PC-3 (cell line): ENCODE results near the gene PPP2R5E. TPM values are rescaled to one million over a fixed set of nuclear protein-coding genes. Genes with fewer than 3 reads are reported as not detected.

Experiments
- ATAC-seq: fragments of 200-7000 bp; cut with Tn5 transposase; 2 replicates; pipeline ENCODE4 v1.9.1; 2020; ENCODE audit warnings: mild to moderate bottlenecking, moderate library complexity
- BruUV-seq: library from RNA; stranded (reverse); fragments of 400-500 nt; replicated peaks from 2 replicates; lab custom pipeline; 2021; lab: Mats Ljungman, UMichigan
- CTCF ChIA-PET: fragments of 300-600 bp; sonication (Branson Sonifier 250); formaldehyde crosslinking; loops from one replicate; lab custom pipeline; 2022; ENCODE audit warnings: antibody characterized with exemption; lab: Charles Lee
- POLR2A ChIA-PET: fragments of 300-600 bp; sonication (Branson Sonifier 250); formaldehyde crosslinking; loops from one replicate; lab custom pipeline; 2022; ENCODE audit warnings: antibody characterized with exemption; ENCODE audit not compliant: unreplicated experiment; lab: Charles Lee
- DNase-seq: peaks from one replicate; pipeline ENCODE4 v3.0.0-alpha.2; 2015
- H2AFZ ChIP-seq: fragments of 300-600 bp; sonication (generic); 2 replicates; pipeline ENCODE4 v1.6.0; 2016; ENCODE audit warnings: antibody characterized with exemption, low read length
- H3F3A ChIP-seq: fragments of 300-600 bp; sonication (generic); one replicate; pipeline ENCODE4 v1.6.0; 2017; ENCODE audit warnings: antibody characterized with exemption, low read length, control low read depth, mild to moderate bottlenecking; ENCODE audit not compliant: unreplicated experiment
- H3K27ac ChIP-seq: fragments of 300-600 bp; sonication (generic); 2 replicates; pipeline ENCODE4 v1.5.1; 2016; ENCODE audit warnings: mild to moderate bottlenecking, low read length
- H3K27me3 ChIP-seq: fragments of 300-600 bp; sonication (generic); 2 replicates; pipeline ENCODE4 v1.6.1; 2016; ENCODE audit warnings: low read length, mixed read lengths
- H3K36me3 ChIP-seq: fragments of 300-600 bp; sonication (generic); 2 replicates; pipeline ENCODE4 v1.6.1; 2016; ENCODE audit warnings: low read depth, mixed run types, low read length, mixed read lengths
- H3K4me1 ChIP-seq: fragments of 300-600 bp; sonication (generic); 2 replicates; pipeline ENCODE4 v1.5.1; 2016; ENCODE audit warnings: low read length; ENCODE audit not compliant: insufficient read depth
- H3K4me2 ChIP-seq: fragments of 300-600 bp; sonication (generic); 2 replicates; pipeline ENCODE4 v1.6.0; 2016; ENCODE audit warnings: low read length
- H3K4me3 ChIP-seq: fragments of 300-600 bp; sonication (generic); 2 replicates; pipeline ENCODE4 v1.5.1; 2016; ENCODE audit warnings: mild to moderate bottlenecking, low read length, mixed read lengths
- H3K79me2 ChIP-seq: fragments of 300-600 bp; sonication (generic); 2 replicates; pipeline ENCODE4 v1.6.1; 2017; ENCODE audit warnings: low read length, mixed read lengths
- H3K9ac ChIP-seq: fragments of 300-600 bp; sonication (generic); 2 replicates; pipeline ENCODE4 v1.6.0; 2016; ENCODE audit warnings: mild to moderate bottlenecking, low read length
- H3K9me2 ChIP-seq: fragments of 300-600 bp; sonication (generic); replicated peaks from 2 replicates; pipeline ENCODE4 v1.6.1; 2016; ENCODE audit warnings: mixed run types, low read length, mixed read lengths
- H3K9me3 ChIP-seq: fragments of 300-600 bp; sonication (generic); 2 replicates; pipeline ENCODE4 v1.6.1; 2016; ENCODE audit warnings: low read length, mixed read lengths
- H4K20me1 ChIP-seq: fragments of 300-600 bp; sonication (generic); 2 replicates; pipeline ENCODE4 v1.6.1; 2016; ENCODE audit warnings: low read length, mixed read lengths
- EZH2 ChIP-seq: fragments of 300-600 bp; sonication (generic); IDR thresholded peaks from one replicate; pipeline ENCODE4 v1.6.1; 2017; ENCODE audit warnings: antibody characterized with exemption, mild to moderate bottlenecking, low read length; ENCODE audit not compliant: unreplicated experiment
- EZH2phosphoT487 ChIP-seq: fragments of 300-600 bp; sonication (generic); IDR thresholded peaks from 2 replicates; pipeline ENCODE4 v1.6.1; 2018; ENCODE audit warnings: mild to moderate bottlenecking, antibody characterized with exemption, low read length, borderline replicate concordance
- intact Hi-C: fragments of 100-400 bp; cut with micrococcal nuclease; formaldehyde crosslinking; loops from 2 replicates; pipeline ENCODE4 v1.9.0; 2023
- total RNA-seq: library from RNA; depleted of rRNA; stranded (reverse); fragments of >200 nt; gene quantifications from 2 replicates; pipeline ENCODE4 v1.2.3, GENCODE V29; 2014
- TF ChIP-seq, protein P1 (sequence below): fragments of 300-600 bp; sonication (generic); conservative IDR thresholded peaks from 2 replicates; pipeline ENCODE4 v1.5.1; 2017; ENCODE audit warnings: antibody characterized with exemption, low read depth, mild to moderate bottlenecking, low read length

Gene PPP2R5E
- total RNA-seq, 1 experiment from 2014 or later, result 17.2 TPM

DNA sequence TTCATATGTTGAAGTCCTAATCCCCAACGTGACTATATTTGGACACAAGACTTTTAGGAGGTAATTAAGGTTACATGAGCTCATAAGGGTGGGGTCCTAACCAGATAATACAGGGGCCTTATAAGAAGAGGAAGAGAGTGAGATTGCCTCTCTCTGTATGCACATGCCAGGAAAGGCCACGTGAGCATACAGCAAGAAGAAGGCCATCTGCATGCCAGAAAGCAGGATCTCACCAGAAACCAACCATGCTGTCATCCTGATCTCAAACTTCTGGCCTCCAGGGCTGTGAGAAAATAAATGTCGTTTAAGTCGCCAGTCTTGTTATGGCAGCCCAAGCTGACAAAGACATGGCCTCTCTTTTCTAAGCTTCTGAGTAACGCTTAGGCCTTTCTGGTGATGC is 155.5 kb downstream of the PPP2R5E start:
- H3F3A ChIP-seq, result no peaks in the 10 kb centered on the region
- no peaks in the 10 kb centered on the region for H3K9me3 ChIP-seq
- no peaks in the 10 kb centered on the region for H3K27me3 ChIP-seq
- H3K4me3 ChIP-seq, result no peak overlapping the region
- H3K4me1 ChIP-seq, result no peaks in the 10 kb centered on the region
- H3K79me2 ChIP-seq, result no peaks in the 10 kb centered on the region
- H3K36me3 ChIP-seq, result peaks cover 22% of the 10 kb centered on the region; the same call in 1 of the 2 replicates
- no peak overlapping the region for H2AFZ ChIP-seq
- no TSS peak for BruUV-seq
- no peaks in the 10 kb centered on the region for H3K9me2 ChIP-seq
- no peak for DNase-seq
- POLR2A ChIA-PET, result interaction anchor here (0.6 kb wide), 1 partner anchor 255 kb away, joined by 4 read pairs; no protein-coding TSS in a partner anchor
- H3K27ac ChIP-seq, result no peak overlapping the region
- no peak overlapping the region for H3K9ac ChIP-seq
- no peak for ATAC-seq
- intact Hi-C loops, result no loop called here
- CTCF ChIA-PET, result no interaction called here
- TF ChIP-seq EZH2 (no peak), EZH2phosphoT487 (no peak)
- TF ChIP-seq, protein P1, sequence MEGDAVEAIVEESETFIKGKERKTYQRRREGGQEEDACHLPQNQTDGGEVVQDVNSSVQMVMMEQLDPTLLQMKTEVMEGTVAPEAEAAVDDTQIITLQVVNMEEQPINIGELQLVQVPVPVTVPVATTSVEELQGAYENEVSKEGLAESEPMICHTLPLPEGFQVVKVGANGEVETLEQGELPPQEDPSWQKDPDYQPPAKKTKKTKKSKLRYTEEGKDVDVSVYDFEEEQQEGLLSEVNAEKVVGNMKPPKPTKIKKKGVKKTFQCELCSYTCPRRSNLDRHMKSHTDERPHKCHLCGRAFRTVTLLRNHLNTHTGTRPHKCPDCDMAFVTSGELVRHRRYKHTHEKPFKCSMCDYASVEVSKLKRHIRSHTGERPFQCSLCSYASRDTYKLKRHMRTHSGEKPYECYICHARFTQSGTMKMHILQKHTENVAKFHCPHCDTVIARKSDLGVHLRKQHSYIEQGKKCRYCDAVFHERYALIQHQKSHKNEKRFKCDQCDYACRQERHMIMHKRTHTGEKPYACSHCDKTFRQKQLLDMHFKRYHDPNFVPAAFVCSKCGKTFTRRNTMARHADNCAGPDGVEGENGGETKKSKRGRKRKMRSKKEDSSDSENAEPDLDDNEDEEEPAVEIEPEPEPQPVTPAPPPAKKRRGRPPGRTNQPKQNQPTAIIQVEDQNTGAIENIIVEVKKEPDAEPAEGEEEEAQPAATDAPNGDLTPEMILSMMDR, result no peak
- no peaks in the 10 kb centered on the region for H4K20me1 ChIP-seq
- H3K4me2 ChIP-seq, result no peak overlapping the region

DNA sequence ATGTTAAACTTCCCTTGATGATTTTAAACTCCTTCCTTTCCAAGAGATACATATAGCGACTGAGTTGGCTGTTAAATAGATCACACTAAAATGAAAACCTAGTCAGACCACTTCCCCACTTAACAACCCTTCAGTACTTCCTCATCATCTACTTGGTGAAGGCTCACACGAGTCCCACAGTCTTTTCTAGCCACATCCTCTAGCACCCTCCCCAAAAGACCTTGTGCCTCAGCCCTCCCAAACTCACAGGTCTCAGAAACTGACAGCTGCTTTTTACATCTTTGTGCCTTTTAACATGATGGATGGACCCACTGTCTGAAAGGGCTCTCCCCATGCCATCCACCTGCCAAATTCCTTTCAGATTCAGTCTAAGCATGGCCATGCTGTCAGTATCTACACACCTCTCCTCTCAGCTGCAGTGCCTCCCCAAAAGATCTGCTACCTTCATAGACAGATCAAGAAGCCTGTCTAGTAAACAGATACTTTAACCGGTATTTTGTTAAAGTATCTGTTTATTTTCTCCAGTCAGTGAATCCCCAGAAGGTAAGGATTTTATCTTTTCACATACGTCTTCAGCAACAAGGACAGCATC is 159.3 kb downstream of the PPP2R5E start:
- intact Hi-C loops, result no loop called here

DNA sequence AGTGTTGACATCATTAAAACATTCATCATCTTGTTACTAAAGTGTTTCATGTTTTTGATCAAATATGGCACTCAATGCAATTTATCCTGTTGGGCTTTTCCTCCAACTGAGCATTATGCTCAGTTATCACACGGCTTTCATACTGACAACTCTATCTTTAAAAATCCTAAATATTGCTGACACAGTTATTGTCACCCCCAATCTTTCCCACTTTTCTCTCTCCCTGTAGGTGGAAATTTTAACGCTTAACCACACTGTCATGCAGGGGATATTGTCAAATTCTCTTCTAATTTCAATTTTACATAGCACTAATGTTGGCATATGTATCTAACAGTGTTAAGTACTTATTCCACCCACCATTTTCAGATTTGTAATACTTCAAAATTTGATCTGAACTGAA is 164.7 kb downstream of the PPP2R5E start:
- TF ChIP-seq, protein P1, result no peak
- TF ChIP-seq EZH2phosphoT487, result no peak
- TF ChIP-seq EZH2, result no peak
- BruUV-seq, result no TSS peak
- Histone ChIP-seq H3K4me1 (no peaks in the 10 kb centered on the region), H3K36me3 (peaks cover 24% of the 10 kb centered on the region), H3K4me3 (no peak overlapping the region), H3K27me3 (no peaks in the 10 kb centered on the region), H3K9ac (no peak overlapping the region), H3K27ac (no peak overlapping the region), H3F3A (no peaks in the 10 kb centered on the region), H3K9me2 (no peaks in the 10 kb centered on the region), H3K9me3 (no peaks in the 10 kb centered on the region), H3K4me2 (no peak overlapping the region), H4K20me1 (no peaks in the 10 kb centered on the region), H3K79me2 (no peaks in the 10 kb centered on the region), H2AFZ (no peak overlapping the region)
- ChIA-PET CTCF (no interaction called here), POLR2A (no interaction called here)
- DNase-seq (no peak), ATAC-seq (no peak)
- intact Hi-C loops, result no loop called here

More for the DNA sequence above, 159.3 kb downstream of the PPP2R5E start:
- Histone ChIP-seq H3K79me2 (no peaks in the 10 kb centered on the region), H3K27ac (no peak overlapping the region), H3K4me1 (no peaks in the 10 kb centered on the region), H3K27me3 (no peaks in the 10 kb centered on the region), H4K20me1 (no peaks in the 10 kb centered on the region), H2AFZ (no peak overlapping the region), H3K9ac (no peak overlapping the region), H3K4me2 (no peak overlapping the region), H3K36me3 (peaks cover 31% of the 10 kb centered on the region), H3K9me3 (no peaks in the 10 kb centered on the region), H3K4me3 (no peak overlapping the region), H3K9me2 (no peaks in the 10 kb centered on the region), H3F3A (no peaks in the 10 kb centered on the region)
- ATAC-seq, result no peak
- BruUV-seq, result no TSS peak
- CTCF ChIA-PET, result no interaction called here
- POLR2A ChIA-PET, result no interaction called here
- TF ChIP-seq EZH2phosphoT487, result no peak
- no peak for TF ChIP-seq EZH2
- TF ChIP-seq, protein P1, result no peak
- DNase-seq, result no peak
